ENCODE results near the gene GALNT15. TPM values are rescaled to one million over a fixed set of nuclear protein-coding genes. Genes with fewer than 3 reads are reported as not detected.

Gene GALNT15
- total RNA-seq, 5 donors from 2014 or later (not counting 1 experiment from before 2014, with no cell fraction given): 0.06 TPM; not detected in 4

GRCh38 chr3:16221990-16222389 lies 47.5 kb downstream of the GALNT15 start:
- Histone ChIP-seq H3K27ac (ENCODE audit: low read length) (no peak overlapping the region), H3K4me1 (ENCODE audit: control insufficient read depth in 1 of 2, extremely low read depth in 1 of 2, insufficient read depth in 2 of 2, low read length in 2 of 2) (no peaks in the 10 kb centered on the region), H3K27me3 (replicated peaks in 1 of 2; ENCODE audit: control insufficient read depth in 2 of 2, extremely low read depth in 1 of 2, insufficient read depth in 2 of 2, low read length in 1 of 2) (no peaks in the 10 kb centered on the region), H3K9me3 (no peaks in the 10 kb centered on the region), H3K4me3 (ENCODE audit: control insufficient read depth in 1 of 2, extremely low read depth in 1 of 2, low read length in 1 of 2) (no peak overlapping the region), H3K36me3 (ENCODE audit: control insufficient read depth in 2 of 2, extremely low read depth in 1 of 2, insufficient read depth in 1 of 2, low read length in 1 of 2) (no peaks in the 10 kb centered on the region)
- H3K4me3 Mint-ChIP-seq: no peak overlapping the region
- no peak overlapping the region for H3K27ac Mint-ChIP-seq
- peaks cover 0 to 2% (median 0%) of the 10 kb centered on the region in 3 donors for H3K4me1 Mint-ChIP-seq
- DNase-seq (no peak), ATAC-seq (replicated peaks in 1 of 4) (no peak)
- POLR2A ChIA-PET: no interaction called here
- H3K36me3 Mint-ChIP-seq: no peaks in the 10 kb centered on the region
- CTCF ChIA-PET: no interaction called here
- WGBS (ENCODE audit: insufficient coverage): 89% methylated on average over 1 of the region's 3 CpGs
- H3K27me3 Mint-ChIP-seq: peaks cover 0 to 3% of the 10 kb centered on the region in 2 donors
- H3K9me3 Mint-ChIP-seq: peaks cover 0 to 6% (median 3%) of the 10 kb centered on the region in 3 donors

GRCh38 chr3:16222547-16222946 lies 48.1 kb downstream of the GALNT15 start:
- H3K4me3 ChIP-seq (ENCODE audit: control insufficient read depth in 1 of 2, extremely low read depth in 1 of 2, low read length in 1 of 2): no peak overlapping the region
- no peak overlapping the region for H3K27ac ChIP-seq (ENCODE audit: low read length)
- H3K27me3 ChIP-seq (replicated peaks in 1 of 2; ENCODE audit: control insufficient read depth in 2 of 2, extremely low read depth in 1 of 2, insufficient read depth in 2 of 2, low read length in 1 of 2): no peaks in the 10 kb centered on the region
- peaks cover 0 to 6% (median 3%) of the 10 kb centered on the region in 3 donors for H3K9me3 Mint-ChIP-seq
- no peaks in the 10 kb centered on the region for H3K4me1 ChIP-seq (ENCODE audit: control insufficient read depth in 1 of 2, extremely low read depth in 1 of 2, insufficient read depth in 2 of 2, low read length in 2 of 2)
- ATAC-seq (replicated peaks in 1 of 4) (no peak), DNase-seq (no peak)
- H3K36me3 ChIP-seq (ENCODE audit: control insufficient read depth in 2 of 2, extremely low read depth in 1 of 2, insufficient read depth in 1 of 2, low read length in 1 of 2): no peaks in the 10 kb centered on the region
- H3K27ac Mint-ChIP-seq: no peak overlapping the region
- no peaks in the 10 kb centered on the region for H3K36me3 Mint-ChIP-seq
- H3K4me3 Mint-ChIP-seq: no peak overlapping the region
- H3K9me3 ChIP-seq: no peaks in the 10 kb centered on the region
- H3K27me3 Mint-ChIP-seq: peaks cover 0 to 3% of the 10 kb centered on the region in 2 donors
- CTCF ChIA-PET: no interaction called here
- 60% methylated on average over 1 of the region's 2 CpGs for WGBS (ENCODE audit: insufficient coverage)
- H3K4me1 Mint-ChIP-seq: peaks cover 0 to 2% (median 0%) of the 10 kb centered on the region in 3 donors
- POLR2A ChIA-PET: no interaction called here

GRCh38 chr3:16224325-16224724 lies 49.8 kb downstream of the GALNT15 start:
- no peaks in the 10 kb centered on the region for H3K36me3 ChIP-seq (ENCODE audit: control insufficient read depth in 2 of 2, extremely low read depth in 1 of 2, insufficient read depth in 1 of 2, low read length in 1 of 2)
- H3K4me1 ChIP-seq (ENCODE audit: control insufficient read depth in 1 of 2, extremely low read depth in 1 of 2, insufficient read depth in 2 of 2, low read length in 2 of 2): no peaks in the 10 kb centered on the region
- no peak overlapping the region for H3K27ac ChIP-seq (ENCODE audit: low read length)
- H3K4me3 ChIP-seq (ENCODE audit: control insufficient read depth in 1 of 2, extremely low read depth in 1 of 2, low read length in 1 of 2): no peak overlapping the region
- WGBS (ENCODE audit: insufficient coverage): 100% methylated on average over 1 of the region's 2 CpGs
- H3K9me3 ChIP-seq: no peaks in the 10 kb centered on the region
- no peak for ATAC-seq (replicated peaks in 1 of 4)
- Mint-ChIP-seq H3K4me1 (peaks cover 0 to 2% (median 0%) of the 10 kb centered on the region in 3 donors), H3K4me3 (no peak overlapping the region), H3K27ac (no peak overlapping the region), H3K9me3 (peaks cover 0 to 6% (median 3%) of the 10 kb centered on the region in 3 donors), H3K36me3 (no peaks in the 10 kb centered on the region), H3K27me3 (peaks cover 0 to 3% of the 10 kb centered on the region in 2 donors)
- DNase-seq: no peak
- POLR2A ChIA-PET: no interaction called here
- CTCF ChIA-PET: no interaction called here
- no peaks in the 10 kb centered on the region for H3K27me3 ChIP-seq (replicated peaks in 1 of 2; ENCODE audit: control insufficient read depth in 2 of 2, extremely low read depth in 1 of 2, insufficient read depth in 2 of 2, low read length in 1 of 2)

- no peaks in the 10 kb centered on the region for H3K36me3 ChIP-seq (ENCODE audit: control insufficient read depth in 2 of 2, extremely low read depth in 1 of 2, insufficient read depth in 1 of 2, low read length in 1 of 2)
- ATAC-seq (replicated peaks in 1 of 4) (no peak), DNase-seq (no peak)
- Mint-ChIP-seq H3K4me1 (peaks cover 0 to 2% (median 0%) of the 10 kb centered on the region in 3 donors), H3K27ac (no peak overlapping the region), H3K9me3 (peaks cover 0 to 6% (median 0%) of the 10 kb centered on the region in 3 donors), H3K4me3 (no peak overlapping the region), H3K27me3 (peaks cover 0 to 3% of the 10 kb centered on the region in 2 donors), H3K36me3 (no peaks in the 10 kb centered on the region)
- no CpG with 5 or more reads among the region's 1 CpG for WGBS (ENCODE audit: insufficient coverage)
- POLR2A ChIA-PET: interaction anchor here in 1 of 2 donors (0.7 kb wide), 1 partner anchor 445 kb away, joined by 3 read pairs; no protein-coding TSS in a partner anchor
- no peak overlapping the region for H3K4me3 ChIP-seq (ENCODE audit: control insufficient read depth in 1 of 2, extremely low read depth in 1 of 2, low read length in 1 of 2)
- H3K27ac ChIP-seq (ENCODE audit: low read length): no peak overlapping the region
- H3K9me3 ChIP-seq: no peaks in the 10 kb centered on the region
- CTCF ChIA-PET: no interaction called here
- H3K4me1 ChIP-seq (ENCODE audit: control insufficient read depth in 1 of 2, extremely low read depth in 1 of 2, insufficient read depth in 2 of 2, low read length in 2 of 2): no peaks in the 10 kb centered on the region
- H3K27me3 ChIP-seq (replicated peaks in 1 of 2; ENCODE audit: control insufficient read depth in 2 of 2, extremely low read depth in 1 of 2, insufficient read depth in 2 of 2, low read length in 1 of 2): no peaks in the 10 kb centered on the region
Observed at GRCh38 chr3:16227566-16227965, 53.1 kb downstream of the GALNT15 start.

- H3K4me1 ChIP-seq (ENCODE audit: control insufficient read depth in 1 of 2, extremely low read depth in 1 of 2, insufficient read depth in 2 of 2, low read length in 2 of 2): no peaks in the 10 kb centered on the region
- no peaks in the 10 kb centered on the region for H3K4me1 Mint-ChIP-seq
- H3K4me3 ChIP-seq (ENCODE audit: control insufficient read depth in 1 of 2, extremely low read depth in 1 of 2, low read length in 1 of 2): no peak overlapping the region
- H3K27me3 ChIP-seq (replicated peaks in 1 of 2; ENCODE audit: control insufficient read depth in 2 of 2, extremely low read depth in 1 of 2, insufficient read depth in 2 of 2, low read length in 1 of 2): no peaks in the 10 kb centered on the region
- no peaks in the 10 kb centered on the region for H3K36me3 Mint-ChIP-seq
- H3K9me3 ChIP-seq: no peaks in the 10 kb centered on the region
- ATAC-seq (replicated peaks in 1 of 4) (no peak), DNase-seq (no peak)
- ChIA-PET POLR2A (no interaction called here), CTCF (no interaction called here)
- no peak overlapping the region for H3K4me3 Mint-ChIP-seq
- H3K27me3 Mint-ChIP-seq: peaks cover 0 to 12% of the 10 kb centered on the region in 2 donors
- H3K9me3 Mint-ChIP-seq: peaks cover 0 to 6% (median 0%) of the 10 kb centered on the region in 3 donors
- no peak overlapping the region for H3K27ac Mint-ChIP-seq
- H3K36me3 ChIP-seq (ENCODE audit: control insufficient read depth in 2 of 2, extremely low read depth in 1 of 2, insufficient read depth in 1 of 2, low read length in 1 of 2): no peaks in the 10 kb centered on the region
- no peak overlapping the region for H3K27ac ChIP-seq (ENCODE audit: low read length)
Observed at GRCh38 chr3:16229681-16230080, 55.2 kb downstream of the GALNT15 start.

- H3K36me3 Mint-ChIP-seq: no peaks in the 10 kb centered on the region
- H3K27me3 Mint-ChIP-seq: peaks cover 0 to 15% of the 10 kb centered on the region in 2 donors
- no peaks in the 10 kb centered on the region for H3K9me3 Mint-ChIP-seq
- no peak overlapping the region for H3K4me3 Mint-ChIP-seq
- no peak for ATAC-seq (replicated peaks in 1 of 4)
- ChIA-PET CTCF (interaction anchor here in 1 of 2 donors (0.6 kb wide), 1 partner anchor 8 kb away, joined by 6 read pairs; no protein-coding TSS in a partner anchor), POLR2A (interaction anchor here in 1 of 2 donors (0.5 kb wide), 1 partner anchor 1057 kb away, joined by 3 read pairs; no protein-coding TSS in a partner anchor)
- Histone ChIP-seq H3K36me3 (ENCODE audit: control insufficient read depth in 2 of 2, extremely low read depth in 1 of 2, insufficient read depth in 1 of 2, low read length in 1 of 2) (no peaks in the 10 kb centered on the region), H3K4me1 (ENCODE audit: control insufficient read depth in 1 of 2, extremely low read depth in 1 of 2, insufficient read depth in 2 of 2, low read length in 2 of 2) (no peaks in the 10 kb centered on the region), H3K27ac (ENCODE audit: low read length) (no peak overlapping the region), H3K4me3 (ENCODE audit: control insufficient read depth in 1 of 2, extremely low read depth in 1 of 2, low read length in 1 of 2) (no peak overlapping the region), H3K27me3 (replicated peaks in 1 of 2; ENCODE audit: control insufficient read depth in 2 of 2, extremely low read depth in 1 of 2, insufficient read depth in 2 of 2, low read length in 1 of 2) (no peaks in the 10 kb centered on the region), H3K9me3 (no peaks in the 10 kb centered on the region)
- no peak for DNase-seq
- no CpG with 5 or more reads among the region's 2 CpGs for WGBS (ENCODE audit: insufficient coverage)
- no peak overlapping the region for H3K27ac Mint-ChIP-seq
- no peaks in the 10 kb centered on the region for H3K4me1 Mint-ChIP-seq
Observed at GRCh38 chr3:16231983-16232382, 57.5 kb downstream of the GALNT15 start.

- Mint-ChIP-seq H3K4me3 (no peak overlapping the region), H3K4me1 (no peaks in the 10 kb centered on the region), H3K36me3 (no peaks in the 10 kb centered on the region), H3K9me3 (no peaks in the 10 kb centered on the region), H3K27ac (no peak overlapping the region), H3K27me3 (peaks cover 0 to 15% of the 10 kb centered on the region in 2 donors)
- Histone ChIP-seq H3K27ac (ENCODE audit: low read length) (no peak overlapping the region), H3K27me3 (replicated peaks in 1 of 2; ENCODE audit: control insufficient read depth in 2 of 2, extremely low read depth in 1 of 2, insufficient read depth in 2 of 2, low read length in 1 of 2) (no peaks in the 10 kb centered on the region), H3K9me3 (no peaks in the 10 kb centered on the region), H3K4me3 (ENCODE audit: control insufficient read depth in 1 of 2, extremely low read depth in 1 of 2, low read length in 1 of 2) (no peak overlapping the region), H3K36me3 (ENCODE audit: control insufficient read depth in 2 of 2, extremely low read depth in 1 of 2, insufficient read depth in 1 of 2, low read length in 1 of 2) (no peaks in the 10 kb centered on the region), H3K4me1 (ENCODE audit: control insufficient read depth in 1 of 2, extremely low read depth in 1 of 2, insufficient read depth in 2 of 2, low read length in 2 of 2) (no peaks in the 10 kb centered on the region)
- 89% methylated on average over 1 of the region's 1 CpG for WGBS (ENCODE audit: insufficient coverage)
- DNase-seq: no peak
- ChIA-PET CTCF (interaction anchor here (0.6 to 0.8 kb wide), 2 partner anchors 714 to 1015 kb away, joined by 3 read pairs; no protein-coding TSS in a partner anchor), POLR2A (no interaction called here)
- no peak for ATAC-seq (replicated peaks in 1 of 4)
Observed at GRCh38 chr3:16233806-16234205, 59.3 kb downstream of the GALNT15 start.

Data from T-cell (primary cell).